ENCODE results near the gene PRR7.

- TF ChIP-seq CTCF (conservative IDR thresholded peaks at IDR 0.05; ENCODE audit: low read depth, low read length) (no peak), POLR2A (IDR thresholded peaks at IDR 0.05; ENCODE audit: low read depth, low read length) (no peak), RFX5 (IDR thresholded peaks at IDR 0.05; ENCODE audit: low read depth, low read length) (no peak), RAD21 (IDR thresholded peaks at IDR 0.05; ENCODE audit: low read length) (no peak), CEBPB (IDR thresholded peaks at IDR 0.05; ENCODE audit: low read depth, low read length) (no peak), USF2 (IDR thresholded peaks at IDR 0.05; ENCODE audit: low read depth, low read length) (no peak), MXI1 (IDR thresholded peaks at IDR 0.05; ENCODE audit: borderline replicate concordance, low read depth, low read length) (no peak), RCOR1 (IDR thresholded peaks at IDR 0.05; ENCODE audit: insufficient replicate concordance, low read length) (no peak), SMC3 (IDR thresholded peaks at IDR 0.05; ENCODE audit: low read depth, low read length) (no peak), CHD1 (IDR thresholded peaks at IDR 0.05; ENCODE audit: low read depth, low read length) (no peak), FOS (IDR thresholded peaks at IDR 0.05; ENCODE audit: low read depth, low read length) (no peak), ELK1 (IDR thresholded peaks at IDR 0.05; ENCODE audit: borderline replicate concordance, low read depth, low read length) (no peak), NFE2L2 (IDR thresholded peaks at IDR 0.05; ENCODE audit: low read depth, low read length) (no peak)
These were observed 2.8 kb downstream of the PRR7 start for GRCh38 chr5:177449140-177450061.

All from IMR-90 (cell line).